ENCODE measurements around the gene SHMT2. TPM values are rescaled to one million over a fixed set of nuclear protein-coding genes. Genes with fewer than 3 reads are reported as not detected.

The SHMT2 gene
- total and polyA plus RNA-seq, 5 donors from 2014 or later = 108 to 300 (median 219) TPM

GRCh38 chr12:57200497-57200896 lies 29.0 kb upstream of the SHMT2 start:
- H3K9me3 ChIP-seq (ENCODE audit: control insufficient read depth in 2 of 2, low read length in 2 of 2) = no peaks in the 10 kb centered on the region
- no peak for ATAC-seq (ENCODE audit: low read depth in 2 of 2)
- Mint-ChIP-seq H3K36me3 (no peaks in the 10 kb centered on the region), H3K27me3 (no peaks in the 10 kb centered on the region), H3K27ac (no peak overlapping the region), H3K9me3 (no peaks in the 10 kb centered on the region), H3K4me3 (no peak overlapping the region), H3K4me1 (no peaks in the 10 kb centered on the region)
- no peaks in the 10 kb centered on the region for H3K36me3 ChIP-seq (ENCODE audit: control insufficient read depth, insufficient read depth, low read length)
- no peak overlapping the region for H3K27ac ChIP-seq (ENCODE audit: insufficient read depth, low read length, poor library complexity, severe bottlenecking)
- no peaks in the 10 kb centered on the region for H3K4me1 ChIP-seq (ENCODE audit: control insufficient read depth, insufficient read depth, low read length, poor library complexity, severe bottlenecking)
- H3K4me3 ChIP-seq (ENCODE audit: low read depth, low read length) = no peak overlapping the region
- no peaks in the 10 kb centered on the region for H3K27me3 ChIP-seq (ENCODE audit: control insufficient read depth, insufficient read depth, low read length)
- DNase-seq = no peak

GRCh38 chr12:57201219-57201618 lies 28.3 kb upstream of the SHMT2 start:
- H3K9me3 Mint-ChIP-seq = no peaks in the 10 kb centered on the region

GRCh38 chr12:57201631-57202030 lies 27.9 kb upstream of the SHMT2 start:
- DNase-seq (no peak), ATAC-seq (ENCODE audit: low read depth in 2 of 2) (no peak)
- Mint-ChIP-seq H3K4me3 (no peak overlapping the region), H3K27ac (no peak overlapping the region), H3K36me3 (no peaks in the 10 kb centered on the region), H3K9me3 (no peaks in the 10 kb centered on the region), H3K27me3 (no peaks in the 10 kb centered on the region), H3K4me1 (no peaks in the 10 kb centered on the region)
- H3K4me1 ChIP-seq (ENCODE audit: control insufficient read depth, insufficient read depth, low read length, poor library complexity, severe bottlenecking) = no peaks in the 10 kb centered on the region
- no peak overlapping the region for H3K27ac ChIP-seq (ENCODE audit: insufficient read depth, low read length, poor library complexity, severe bottlenecking)
- no peak overlapping the region for H3K4me3 ChIP-seq (ENCODE audit: low read depth, low read length)
- H3K27me3 ChIP-seq (ENCODE audit: control insufficient read depth, insufficient read depth, low read length) = no peaks in the 10 kb centered on the region
- H3K36me3 ChIP-seq (ENCODE audit: control insufficient read depth, insufficient read depth, low read length) = no peaks in the 10 kb centered on the region
- H3K9me3 ChIP-seq (ENCODE audit: control insufficient read depth in 2 of 2, low read length in 2 of 2) = no peaks in the 10 kb centered on the region

More at GRCh38 chr12:57201219-57201618, 28.3 kb upstream of the SHMT2 start:
- no peaks in the 10 kb centered on the region for H3K27me3 Mint-ChIP-seq
- Histone ChIP-seq H3K4me3 (ENCODE audit: low read depth, low read length) (no peak overlapping the region), H3K36me3 (ENCODE audit: control insufficient read depth, insufficient read depth, low read length) (no peaks in the 10 kb centered on the region), H3K4me1 (ENCODE audit: control insufficient read depth, insufficient read depth, low read length, poor library complexity, severe bottlenecking) (no peaks in the 10 kb centered on the region), H3K9me3 (ENCODE audit: control insufficient read depth in 2 of 2, low read length in 2 of 2) (no peaks in the 10 kb centered on the region), H3K27me3 (ENCODE audit: control insufficient read depth, insufficient read depth, low read length) (no peaks in the 10 kb centered on the region), H3K27ac (ENCODE audit: insufficient read depth, low read length, poor library complexity, severe bottlenecking) (no peak overlapping the region)
- ATAC-seq (ENCODE audit: low read depth in 2 of 2) (no peak), DNase-seq (no peak)
- no peaks in the 10 kb centered on the region for H3K4me1 Mint-ChIP-seq
- H3K36me3 Mint-ChIP-seq = no peaks in the 10 kb centered on the region
- H3K27ac Mint-ChIP-seq = no peak overlapping the region
- no peak overlapping the region for H3K4me3 Mint-ChIP-seq

- peaks cover 2% of the 10 kb centered on the region for H3K27me3 Mint-ChIP-seq
- H3K4me1 ChIP-seq (ENCODE audit: control insufficient read depth, insufficient read depth, low read length, poor library complexity, severe bottlenecking) = no peaks in the 10 kb centered on the region
- no peaks in the 10 kb centered on the region for H3K4me1 Mint-ChIP-seq
- H3K36me3 Mint-ChIP-seq = no peaks in the 10 kb centered on the region
- no peak overlapping the region for H3K4me3 ChIP-seq (ENCODE audit: low read depth, low read length)
- no peak overlapping the region for H3K4me3 Mint-ChIP-seq
- no peak overlapping the region for H3K27ac Mint-ChIP-seq
- DNase-seq (no peak), ATAC-seq (ENCODE audit: low read depth in 2 of 2) (no peak)
- H3K36me3 ChIP-seq (ENCODE audit: control insufficient read depth, insufficient read depth, low read length) = no peaks in the 10 kb centered on the region
- H3K27ac ChIP-seq (ENCODE audit: insufficient read depth, low read length, poor library complexity, severe bottlenecking) = no peak overlapping the region
- no peaks in the 10 kb centered on the region for H3K9me3 Mint-ChIP-seq
- H3K27me3 ChIP-seq (ENCODE audit: control insufficient read depth, insufficient read depth, low read length) = no peaks in the 10 kb centered on the region
- H3K9me3 ChIP-seq (ENCODE audit: control insufficient read depth in 2 of 2, low read length in 2 of 2) = no peaks in the 10 kb centered on the region
Observed at GRCh38 chr12:57202321-57202720, 27.2 kb upstream of the SHMT2 start.

GRCh38 chr12:57203201-57203600 lies 26.3 kb upstream of the SHMT2 start:
- no peaks in the 10 kb centered on the region for H3K9me3 ChIP-seq (ENCODE audit: control insufficient read depth in 2 of 2, low read length in 2 of 2)
- DNase-seq (no peak), ATAC-seq (ENCODE audit: low read depth in 2 of 2) (no peak)
- no peaks in the 10 kb centered on the region for H3K4me1 ChIP-seq (ENCODE audit: control insufficient read depth, insufficient read depth, low read length, poor library complexity, severe bottlenecking)
- no peaks in the 10 kb centered on the region for H3K36me3 Mint-ChIP-seq
- no peak overlapping the region for H3K27ac ChIP-seq (ENCODE audit: insufficient read depth, low read length, poor library complexity, severe bottlenecking)
- no peaks in the 10 kb centered on the region for H3K27me3 ChIP-seq (ENCODE audit: control insufficient read depth, insufficient read depth, low read length)
- no peaks in the 10 kb centered on the region for H3K9me3 Mint-ChIP-seq
- H3K4me3 Mint-ChIP-seq = no peak overlapping the region
- H3K36me3 ChIP-seq (ENCODE audit: control insufficient read depth, insufficient read depth, low read length) = no peaks in the 10 kb centered on the region
- H3K4me1 Mint-ChIP-seq = no peaks in the 10 kb centered on the region
- H3K4me3 ChIP-seq (ENCODE audit: low read depth, low read length) = no peak overlapping the region
- peaks cover 4% of the 10 kb centered on the region for H3K27me3 Mint-ChIP-seq
- H3K27ac Mint-ChIP-seq = no peak overlapping the region

- H3K27me3 ChIP-seq (ENCODE audit: control insufficient read depth, insufficient read depth, low read length) = no peaks in the 10 kb centered on the region
- Mint-ChIP-seq H3K27me3 (peaks cover 4% of the 10 kb centered on the region), H3K4me3 (no peak overlapping the region), H3K36me3 (no peaks in the 10 kb centered on the region), H3K4me1 (no peaks in the 10 kb centered on the region), H3K27ac (no peak overlapping the region), H3K9me3 (no peaks in the 10 kb centered on the region)
- H3K4me3 ChIP-seq (ENCODE audit: low read depth, low read length) = no peak overlapping the region
- no peak for ATAC-seq (ENCODE audit: low read depth in 2 of 2)
- no peak overlapping the region for H3K27ac ChIP-seq (ENCODE audit: insufficient read depth, low read length, poor library complexity, severe bottlenecking)
- H3K4me1 ChIP-seq (ENCODE audit: control insufficient read depth, insufficient read depth, low read length, poor library complexity, severe bottlenecking) = no peaks in the 10 kb centered on the region
- no peaks in the 10 kb centered on the region for H3K36me3 ChIP-seq (ENCODE audit: control insufficient read depth, insufficient read depth, low read length)
- H3K9me3 ChIP-seq (ENCODE audit: control insufficient read depth in 2 of 2, low read length in 2 of 2) = no peaks in the 10 kb centered on the region
- DNase-seq = no peak
Observed at GRCh38 chr12:57203791-57204190, 25.7 kb upstream of the SHMT2 start.

- no peak for ATAC-seq (ENCODE audit: low read depth in 2 of 2)
- Histone ChIP-seq H3K27me3 (ENCODE audit: control insufficient read depth, insufficient read depth, low read length) (no peaks in the 10 kb centered on the region), H3K36me3 (ENCODE audit: control insufficient read depth, insufficient read depth, low read length) (no peaks in the 10 kb centered on the region), H3K4me1 (ENCODE audit: control insufficient read depth, insufficient read depth, low read length, poor library complexity, severe bottlenecking) (no peaks in the 10 kb centered on the region), H3K4me3 (ENCODE audit: low read depth, low read length) (no peak overlapping the region), H3K9me3 (ENCODE audit: control insufficient read depth in 2 of 2, low read length in 2 of 2) (no peaks in the 10 kb centered on the region), H3K27ac (ENCODE audit: insufficient read depth, low read length, poor library complexity, severe bottlenecking) (no peak overlapping the region)
- Mint-ChIP-seq H3K9me3 (no peaks in the 10 kb centered on the region), H3K4me3 (no peak overlapping the region), H3K27me3 (peaks cover 4% of the 10 kb centered on the region), H3K4me1 (no peaks in the 10 kb centered on the region), H3K36me3 (no peaks in the 10 kb centered on the region), H3K27ac (no peak overlapping the region)
- DNase-seq = no peak
Observed at GRCh38 chr12:57204454-57204853, 25.1 kb upstream of the SHMT2 start.

- no peaks in the 10 kb centered on the region for H3K36me3 ChIP-seq (ENCODE audit: control insufficient read depth, insufficient read depth, low read length)
- H3K27ac ChIP-seq (ENCODE audit: insufficient read depth, low read length, poor library complexity, severe bottlenecking) = no peak overlapping the region
- DNase-seq (no peak), ATAC-seq (ENCODE audit: low read depth in 2 of 2) (no peak)
- no peaks in the 10 kb centered on the region for H3K4me1 ChIP-seq (ENCODE audit: control insufficient read depth, insufficient read depth, low read length, poor library complexity, severe bottlenecking)
- H3K4me3 ChIP-seq (ENCODE audit: low read depth, low read length) = no peak overlapping the region
- H3K4me3 Mint-ChIP-seq = no peak overlapping the region
- H3K27me3 ChIP-seq (ENCODE audit: control insufficient read depth, insufficient read depth, low read length) = no peaks in the 10 kb centered on the region
- H3K4me1 Mint-ChIP-seq = no peaks in the 10 kb centered on the region
- H3K9me3 Mint-ChIP-seq = no peaks in the 10 kb centered on the region
- H3K27me3 Mint-ChIP-seq = peaks cover 4% of the 10 kb centered on the region
- no peaks in the 10 kb centered on the region for H3K36me3 Mint-ChIP-seq
- H3K27ac Mint-ChIP-seq = no peak overlapping the region
- no peaks in the 10 kb centered on the region for H3K9me3 ChIP-seq (ENCODE audit: control insufficient read depth in 2 of 2, low read length in 2 of 2)
Observed at GRCh38 chr12:57205186-57205585, 24.3 kb upstream of the SHMT2 start.

Data from CD4-positive, CD25-positive, alpha-beta regulatory T cell (primary cell).